ENCODE measurements around the gene RPS19BP1.
"Not testable (repeated sequence)": the region's sequence is repeated elsewhere in the genome, so short reads cannot be mapped to it uniquely, and the experiment has no call there.

The RPS19BP1 gene

GRCh38 chr22:39513791-39514190 lies 18.8 kb downstream of the RPS19BP1 start:
- no peak for DNase-seq (ENCODE audit: low read depth)

DNA sequence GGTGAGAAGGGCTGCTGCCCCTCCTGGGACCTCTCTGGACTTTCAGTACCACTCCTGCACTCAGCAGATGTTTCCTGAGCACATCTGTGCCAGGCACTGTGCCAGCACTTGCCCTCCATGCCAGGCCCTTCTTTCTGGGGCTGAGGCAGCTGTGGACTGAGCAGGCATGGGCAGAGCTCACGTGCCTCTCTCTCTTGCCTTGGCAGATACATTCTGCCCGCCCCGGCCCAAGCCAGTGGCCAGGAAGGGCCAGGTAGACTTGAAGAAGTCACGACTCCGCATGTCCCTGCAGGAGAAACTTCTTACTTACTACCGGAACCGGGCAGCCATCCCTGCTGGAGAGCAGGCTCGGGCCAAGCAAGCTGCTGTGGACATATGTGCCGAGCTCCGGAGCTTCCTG lies 20.5 kb downstream of the RPS19BP1 start:
- DNase-seq (ENCODE audit: low read depth): no peak

- DNase-seq (ENCODE audit: low read depth): no peak
These were observed 21.3 kb downstream of the RPS19BP1 start for GRCh38 chr22:39511226-39511625.

DNA sequence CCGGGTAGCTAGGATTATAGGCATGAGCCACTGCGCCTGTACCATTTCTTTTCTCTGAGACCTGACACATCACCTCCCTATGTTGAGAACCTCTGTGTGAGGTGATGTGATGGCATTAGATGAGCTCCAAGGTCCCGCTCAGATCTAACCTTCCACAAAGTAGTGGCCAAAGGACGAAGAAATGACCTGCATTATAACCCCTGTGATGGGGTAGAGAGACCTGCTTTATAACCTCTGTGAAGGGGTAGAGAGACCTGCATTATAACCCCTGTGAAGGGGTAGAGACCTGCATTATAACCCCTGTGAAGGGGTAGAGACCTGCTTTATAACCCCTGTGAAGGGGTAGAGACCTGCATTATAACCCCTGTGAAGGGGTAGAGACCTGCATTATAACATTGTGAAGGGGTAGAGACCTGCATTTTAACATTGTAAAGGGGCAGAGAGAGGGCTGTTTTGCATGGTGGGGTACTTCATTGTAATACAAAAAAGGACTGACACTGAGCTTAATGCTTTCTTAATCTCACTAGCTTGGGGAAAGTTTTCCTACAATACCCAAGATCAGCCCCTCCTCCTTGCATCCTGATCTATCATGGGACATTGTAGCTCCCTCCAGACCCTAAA lies 21.9 kb downstream of the RPS19BP1 start:
- no peak for DNase-seq (ENCODE audit: low read depth)

DNA sequence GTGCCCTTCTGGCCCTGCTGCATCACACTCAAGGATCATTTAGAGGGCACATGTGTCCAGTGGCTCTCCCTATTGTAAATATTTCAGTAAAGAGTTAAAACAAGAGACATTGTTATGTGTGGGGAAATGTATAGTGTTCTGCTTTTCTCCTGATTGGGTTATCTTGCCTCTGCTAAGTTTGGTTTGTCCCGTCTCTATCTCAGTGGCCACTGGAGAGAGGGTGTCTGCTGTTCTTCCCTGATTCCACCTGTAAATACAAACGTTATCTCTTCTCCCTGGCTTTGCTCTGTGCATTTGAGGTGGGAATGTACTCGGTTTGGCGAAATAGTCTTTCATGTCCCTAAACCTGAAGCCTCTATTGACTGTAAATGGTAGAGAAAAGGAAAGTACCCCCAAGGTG lies 24.2 kb downstream of the RPS19BP1 start:
- DNase-seq (ENCODE audit: low read depth): no peak

DNA sequence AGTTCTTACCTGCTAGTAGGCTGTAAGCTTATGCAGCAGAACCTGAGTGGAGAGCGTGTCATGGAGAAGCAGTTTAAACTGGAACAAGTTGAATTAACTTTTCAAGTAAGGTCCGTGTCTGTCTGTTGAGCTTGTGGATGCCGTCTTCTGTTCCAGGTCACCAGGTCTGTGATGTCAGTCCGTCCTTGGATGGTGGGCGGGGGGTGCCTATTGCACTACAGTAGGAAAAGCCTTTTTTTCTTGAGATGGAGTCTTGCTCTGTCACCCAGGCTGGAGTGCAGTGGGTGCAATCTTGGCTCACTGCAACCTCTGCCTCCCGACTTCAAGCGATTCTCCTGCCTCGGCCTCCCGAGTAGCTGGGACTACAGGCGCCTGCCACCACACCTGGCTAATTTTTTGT lies 25.5 kb downstream of the RPS19BP1 start:
- DNase-seq (ENCODE audit: low read depth): not testable (repeated sequence)

- no peak for DNase-seq (ENCODE audit: low read depth)
These were observed 28.5 kb downstream of the RPS19BP1 start for GRCh38 chr22:39504071-39504470.

DNA sequence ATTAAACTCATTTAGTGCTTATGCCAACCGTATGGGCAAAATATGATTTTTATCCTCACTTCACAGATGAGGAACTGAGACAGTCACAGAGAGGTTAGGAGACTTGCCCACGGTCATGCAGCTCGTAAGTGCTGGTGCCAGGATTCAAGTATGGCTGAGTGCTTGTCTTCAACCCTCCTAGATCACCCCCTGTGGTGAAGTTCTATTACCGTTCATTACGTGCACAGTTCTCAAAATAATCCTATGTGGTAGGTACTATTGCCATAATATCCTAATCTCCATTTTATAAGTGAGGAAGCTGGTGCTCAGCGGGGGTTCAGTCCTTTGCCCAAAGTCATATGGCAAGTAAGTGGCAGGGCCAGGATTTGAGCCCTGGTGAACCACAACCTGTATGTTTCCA lies 28.9 kb downstream of the RPS19BP1 start:
- DNase-seq (ENCODE audit: low read depth): no peak

DNA sequence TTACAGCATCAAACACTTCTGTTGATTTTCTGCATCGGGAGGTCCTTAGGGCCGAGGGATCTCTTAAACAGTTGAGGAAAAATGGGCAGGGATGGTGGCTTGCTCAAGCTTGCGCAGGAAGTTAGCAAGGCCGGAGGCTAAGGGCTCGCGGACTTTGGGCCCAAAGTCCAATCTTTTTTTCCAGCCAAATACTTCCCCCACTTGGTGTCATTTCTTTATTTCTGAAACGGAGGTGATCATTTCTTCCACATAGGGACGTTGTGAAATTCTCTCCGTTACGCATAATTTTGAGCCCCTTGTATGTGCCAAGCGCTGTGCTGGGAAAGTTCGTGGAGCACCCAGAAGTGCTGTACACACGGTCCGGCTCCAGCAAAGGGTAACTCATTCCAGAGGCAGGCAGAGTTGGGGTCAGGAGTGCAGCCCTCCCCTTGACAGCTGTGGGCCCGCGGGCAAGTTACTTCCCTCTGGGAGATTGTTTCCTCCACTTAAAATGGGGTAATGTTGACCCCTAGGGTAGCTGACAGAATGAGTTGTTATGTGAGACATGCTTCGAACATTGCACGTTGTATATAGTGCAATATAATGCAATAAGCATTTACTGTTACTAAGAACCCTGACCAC lies 29.6 kb downstream of the RPS19BP1 start:
- DNase-seq (ENCODE audit: low read depth): no peak

- DNase-seq (ENCODE audit: low read depth): peak; percentile 85
These were observed 30.3 kb downstream of the RPS19BP1 start, which contains the start of gene MIEF1 for GRCh38 chr22:39502109-39502788. Gene MIEF1 (plus strand): TSS chr22:39502290. CDS start chr22:39511295, 9,005 bp downstream.

GRCh38 chr22:39501644-39502108 lies 30.9 kb downstream of the RPS19BP1 start:
- DNase-seq (ENCODE audit: low read depth): no peak

DNA sequence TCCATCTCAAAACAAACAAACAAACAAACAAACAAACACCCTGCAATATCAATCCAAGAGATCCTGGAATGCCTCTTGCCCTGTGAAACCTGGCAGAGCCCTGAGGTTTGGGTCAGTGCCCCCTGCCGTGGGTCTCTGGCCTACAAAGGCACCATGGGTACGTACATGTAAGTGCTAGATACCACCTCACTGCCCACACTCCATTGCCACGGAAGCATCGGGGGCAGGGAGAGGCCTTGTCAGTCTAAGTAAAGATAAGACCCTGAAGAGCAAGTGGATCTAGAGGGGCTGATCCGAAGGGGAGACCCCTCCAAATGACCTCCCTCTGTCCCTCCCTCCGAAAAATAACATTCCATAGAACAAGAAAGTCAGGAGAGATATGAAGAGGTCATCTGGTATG lies 32.4 kb downstream of the RPS19BP1 start:
- no peak for DNase-seq (ENCODE audit: low read depth)

- no peak for DNase-seq (ENCODE audit: low read depth)
These were observed 33.7 kb downstream of the RPS19BP1 start for GRCh38 chr22:39498802-39499201.

DNA sequence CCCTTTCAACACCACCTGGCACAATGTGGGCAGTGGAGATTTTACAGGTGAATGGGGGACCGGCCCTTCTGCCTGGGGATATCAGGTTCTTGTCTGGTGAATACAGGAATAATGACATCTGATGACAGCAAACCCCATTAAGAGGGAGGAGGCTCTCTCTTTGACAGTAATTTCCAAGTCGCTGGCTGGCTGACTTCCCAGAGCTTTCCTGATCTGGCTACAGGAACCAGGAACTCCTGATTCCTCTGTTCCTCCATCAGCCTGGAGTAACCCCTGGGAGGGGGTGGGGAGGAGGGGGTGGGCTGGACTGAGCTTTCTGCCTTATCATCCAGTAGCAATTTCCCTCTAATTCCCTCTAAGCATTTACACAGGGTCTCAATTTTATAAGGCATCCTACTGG lies 34.2 kb downstream of the RPS19BP1 start:
- no peak for DNase-seq (ENCODE audit: low read depth)

GRCh38 chr22:39497429-39497828 lies 35.1 kb downstream of the RPS19BP1 start:
- DNase-seq (ENCODE audit: low read depth): no peak

- peak; percentile 49 for DNase-seq (ENCODE audit: low read depth)
These were observed 36.3 kb downstream of the RPS19BP1 start for GRCh38 chr22:39496131-39496838.

DNA sequence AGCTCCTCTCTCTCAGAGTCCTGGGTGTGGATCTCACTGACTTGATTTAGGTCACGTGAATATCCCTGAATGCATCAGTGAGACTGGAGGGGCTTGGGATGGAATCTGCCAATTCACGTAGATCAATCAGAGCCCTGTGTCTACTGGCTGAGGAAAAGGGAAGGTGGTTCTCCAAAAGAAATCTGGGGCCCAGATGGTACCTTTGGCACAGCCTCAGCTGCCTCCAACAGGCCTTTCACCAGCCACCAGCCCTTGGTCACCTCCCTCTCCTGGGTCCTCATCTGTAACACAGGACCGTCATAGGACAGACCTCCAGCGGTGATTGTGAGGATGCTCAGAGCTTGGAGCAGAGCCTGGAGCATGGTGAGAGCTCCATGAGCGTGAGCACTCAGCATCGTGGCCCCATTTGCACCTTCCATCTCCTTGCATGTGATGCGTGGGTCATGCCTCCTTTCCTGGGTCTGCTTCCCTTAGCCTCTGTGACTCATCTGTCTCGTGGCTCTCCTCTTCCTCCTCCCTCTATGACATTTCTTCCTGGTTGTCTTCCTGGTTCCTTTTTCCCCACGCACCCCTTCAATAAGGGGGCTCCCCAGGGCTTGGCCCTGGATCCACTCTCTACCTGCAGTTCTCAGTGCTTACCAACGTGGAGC lies 38.0 kb downstream of the RPS19BP1 start:
- DNase-seq (ENCODE audit: low read depth): no peak

- no peak for DNase-seq (ENCODE audit: low read depth)
These were observed 38.8 kb downstream of the RPS19BP1 start for GRCh38 chr22:39493759-39494158.

GRCh38 chr22:39492186-39492585 lies 40.4 kb downstream of the RPS19BP1 start:
- no peak for DNase-seq (ENCODE audit: low read depth)

DNA sequence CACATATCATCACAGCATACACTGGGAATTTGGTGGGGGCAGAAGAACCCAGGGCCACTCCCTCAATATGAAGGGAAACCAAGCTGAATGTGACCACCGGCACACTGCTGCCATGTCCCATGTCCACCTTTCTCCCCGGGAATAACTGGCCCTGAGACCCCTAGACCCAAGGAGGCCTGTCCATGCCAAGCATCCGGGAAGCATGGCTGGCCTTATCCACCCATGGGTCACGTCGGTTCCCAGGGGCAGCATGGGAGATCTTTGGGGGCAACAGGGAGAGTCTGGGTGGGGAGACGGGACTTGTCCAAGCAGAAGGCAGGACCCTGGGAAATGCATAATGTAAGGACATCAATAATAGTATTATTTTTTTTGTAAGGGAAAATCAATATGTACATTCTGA lies 40.9 kb downstream of the RPS19BP1 start:
- DNase-seq (ENCODE audit: low read depth): no peak

- DNase-seq (ENCODE audit: low read depth): no peak
These were observed 41.4 kb downstream of the RPS19BP1 start for GRCh38 chr22:39490966-39491680.

Data from activated T-cell treated with anti-CD3 and anti-CD28 coated beads for 1 hour (primary cell).